ENCODE results near the gene CNP.
"Not testable (repeated sequence)": the region's sequence is repeated elsewhere in the genome, so short reads cannot be mapped to it uniquely, and the experiment has no call there.

The CNP gene

DNA sequence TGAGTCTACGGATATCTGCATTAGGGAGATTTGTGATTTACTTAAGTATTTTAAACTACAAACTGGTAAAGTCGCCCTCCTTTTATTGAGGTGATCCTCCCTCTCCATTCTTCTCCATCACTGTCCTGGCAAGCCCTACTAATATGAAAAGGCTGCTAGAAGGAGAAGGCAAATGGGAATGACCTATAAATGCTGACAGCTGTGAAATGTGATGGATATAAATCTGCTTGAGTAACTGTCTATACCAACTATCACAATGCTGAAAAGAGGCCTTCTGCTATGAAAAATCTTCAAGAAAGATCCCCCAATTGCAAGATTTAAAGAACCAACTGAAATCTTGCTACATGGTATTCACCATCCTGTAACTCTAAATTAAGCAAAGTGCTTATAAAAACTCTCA, 35.1 kb downstream of the CNP start:
- DNase-seq (ENCODE audit: low read depth) = no peak
- no peak overlapping the region for H3K4me3 ChIP-seq (ENCODE audit: low read depth, low read length)
- TF ChIP-seq, protein P1, sequence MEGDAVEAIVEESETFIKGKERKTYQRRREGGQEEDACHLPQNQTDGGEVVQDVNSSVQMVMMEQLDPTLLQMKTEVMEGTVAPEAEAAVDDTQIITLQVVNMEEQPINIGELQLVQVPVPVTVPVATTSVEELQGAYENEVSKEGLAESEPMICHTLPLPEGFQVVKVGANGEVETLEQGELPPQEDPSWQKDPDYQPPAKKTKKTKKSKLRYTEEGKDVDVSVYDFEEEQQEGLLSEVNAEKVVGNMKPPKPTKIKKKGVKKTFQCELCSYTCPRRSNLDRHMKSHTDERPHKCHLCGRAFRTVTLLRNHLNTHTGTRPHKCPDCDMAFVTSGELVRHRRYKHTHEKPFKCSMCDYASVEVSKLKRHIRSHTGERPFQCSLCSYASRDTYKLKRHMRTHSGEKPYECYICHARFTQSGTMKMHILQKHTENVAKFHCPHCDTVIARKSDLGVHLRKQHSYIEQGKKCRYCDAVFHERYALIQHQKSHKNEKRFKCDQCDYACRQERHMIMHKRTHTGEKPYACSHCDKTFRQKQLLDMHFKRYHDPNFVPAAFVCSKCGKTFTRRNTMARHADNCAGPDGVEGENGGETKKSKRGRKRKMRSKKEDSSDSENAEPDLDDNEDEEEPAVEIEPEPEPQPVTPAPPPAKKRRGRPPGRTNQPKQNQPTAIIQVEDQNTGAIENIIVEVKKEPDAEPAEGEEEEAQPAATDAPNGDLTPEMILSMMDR (IDR thresholded peaks at IDR 0.05; ENCODE audit: low read depth, low read length, missing control alignments) = no peak
- in situ Hi-C loops (cut with HindIII; ENCODE audit: low sequenced_read_pairs) = no loop called here

GRCh38 chr17:42002175-42002791, 35.7 kb downstream of the CNP start:
- H3K4me3 ChIP-seq (ENCODE audit: low read depth, low read length) = no peak overlapping the region

GRCh38 chr17:42002792-42003301, 36.3 kb downstream of the CNP start:
- no peak overlapping the region for H3K4me3 ChIP-seq (ENCODE audit: low read depth, low read length)
- TF ChIP-seq, protein P1 (IDR thresholded peaks at IDR 0.05; ENCODE audit: low read depth, low read length, missing control alignments) = no peak
- in situ Hi-C loops (cut with HindIII; ENCODE audit: low sequenced_read_pairs) = no loop called here
- peak; percentile 70 for DNase-seq (ENCODE audit: low read depth)

More at GRCh38 chr17:42002175-42002791, 35.7 kb downstream of the CNP start:
- TF ChIP-seq, protein P1 (IDR thresholded peaks at IDR 0.05; ENCODE audit: low read depth, low read length, missing control alignments) = no peak
- in situ Hi-C loops (cut with HindIII; ENCODE audit: low sequenced_read_pairs) = no loop called here
- DNase-seq (ENCODE audit: low read depth) = no peak

GRCh38 chr17:42005166-42005565, 38.6 kb downstream of the CNP start:
- in situ Hi-C loops (cut with HindIII; ENCODE audit: low sequenced_read_pairs) = no loop called here
- TF ChIP-seq, protein P1 (IDR thresholded peaks at IDR 0.05; ENCODE audit: low read depth, low read length, missing control alignments) = no peak
- DNase-seq (ENCODE audit: low read depth) = no peak
- H3K4me3 ChIP-seq (ENCODE audit: low read depth, low read length) = no peak overlapping the region

DNA sequence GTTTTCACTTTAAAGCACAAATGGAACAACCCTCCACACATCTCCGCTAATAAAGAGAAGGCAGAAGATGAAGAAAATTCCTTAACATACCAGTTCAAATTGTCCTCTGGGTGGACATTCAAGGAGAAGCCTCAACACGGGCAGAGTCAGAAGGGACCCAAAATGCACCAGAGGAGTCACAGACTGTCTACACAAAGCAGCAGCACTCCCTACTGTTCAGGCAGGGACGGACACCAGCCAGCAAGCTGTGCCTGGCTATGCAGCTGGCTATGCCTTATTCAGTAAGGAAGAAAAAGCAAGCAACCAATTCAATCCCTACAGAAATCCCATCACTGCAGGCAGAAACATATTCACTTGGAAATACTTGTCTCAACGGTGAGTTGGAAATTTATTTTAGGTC, 42.6 kb downstream of the CNP start:
- TF ChIP-seq, protein P1 (IDR thresholded peaks at IDR 0.05; ENCODE audit: low read depth, low read length, missing control alignments) = no peak
- H3K4me3 ChIP-seq (ENCODE audit: low read depth, low read length) = no peak overlapping the region
- DNase-seq (ENCODE audit: low read depth) = no peak
- in situ Hi-C loops (cut with HindIII; ENCODE audit: low sequenced_read_pairs) = no loop called here

- not testable (repeated sequence) for DNase-seq (ENCODE audit: low read depth); H3K4me3 ChIP-seq (ENCODE audit: low read depth, low read length)
Measured at GRCh38 chr17:42010266-42010680, 43.7 kb downstream of the CNP start.

GRCh38 chr17:42010898-42011516, 44.4 kb downstream of the CNP start:
- no peak overlapping the region for H3K4me3 ChIP-seq (ENCODE audit: low read depth, low read length)
- in situ Hi-C loops (cut with HindIII; ENCODE audit: low sequenced_read_pairs) = no loop called here
- TF ChIP-seq, protein P1 (IDR thresholded peaks at IDR 0.05; ENCODE audit: low read depth, low read length, missing control alignments) = no peak
- DNase-seq (ENCODE audit: low read depth) = no peak

More at GRCh38 chr17:42010266-42010680, 43.7 kb downstream of the CNP start:
- in situ Hi-C loops (cut with HindIII; ENCODE audit: low sequenced_read_pairs) = not testable (repeated sequence)

- DNase-seq (ENCODE audit: low read depth); H3K4me3 ChIP-seq (ENCODE audit: low read depth, low read length); in situ Hi-C loops (cut with HindIII; ENCODE audit: low sequenced_read_pairs): not testable (repeated sequence)
Measured at GRCh38 chr17:42012363-42012762, 45.8 kb downstream of the CNP start.

DNA sequence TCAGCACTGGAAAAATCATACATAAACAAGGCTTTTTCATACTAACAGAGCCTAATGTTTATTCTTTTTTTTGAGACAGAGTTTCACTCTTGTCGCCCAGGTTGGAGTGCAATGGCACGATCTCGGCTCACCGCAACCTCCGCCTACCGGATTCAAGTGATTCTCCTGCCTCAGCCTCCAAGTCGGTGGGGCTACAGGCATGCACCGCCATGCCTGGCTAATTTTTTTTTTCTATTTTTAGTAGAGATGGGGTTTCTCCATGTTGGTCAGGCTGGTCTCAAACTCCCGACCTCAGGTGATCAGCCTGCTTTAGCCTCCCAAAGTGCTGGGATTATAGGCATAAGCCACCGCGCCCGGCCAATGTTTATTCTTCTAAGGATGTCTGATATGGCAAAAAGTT, 47.1 kb downstream of the CNP start:
- DNase-seq (ENCODE audit: low read depth); H3K4me3 ChIP-seq (ENCODE audit: low read depth, low read length); in situ Hi-C loops (cut with HindIII; ENCODE audit: low sequenced_read_pairs): not testable (repeated sequence)
